GM21381 (cell line): ENCODE measurements around the gene MSLN.
"Not testable (repeated sequence)": the region's sequence is repeated elsewhere in the genome, so short reads cannot be mapped to it uniquely, and the experiment has no call there.

Experiments
- ATAC-seq: cut with Tn5 transposase; IDR thresholded peaks from one replicate; pipeline ENCODE4 v1.9.1; 2021; ENCODE audit warnings: mild to moderate bottlenecking, moderate library complexity; ENCODE audit not compliant: unreplicated experiment

MSLN gene

GRCh38 chr16:754121-754607 lies 6.4 kb upstream of the MSLN start:
- ATAC-seq: not testable (repeated sequence)

- no peak for ATAC-seq
Measured at GRCh38 chr16:754656-755055, 5.9 kb upstream of the MSLN start.

GRCh38 chr16:756428-756827 lies 4.1 kb upstream of the MSLN start:
- ATAC-seq: no peak

- ATAC-seq: no peak
Measured at GRCh38 chr16:759110-759910, 1.2 kb upstream of the MSLN start.

GRCh38 chr16:760065-760464 lies 469 bp upstream of the MSLN start:
- no peak for ATAC-seq

- no peak for ATAC-seq
Measured at GRCh38 chr16:761625-762513, 1.3 kb downstream of the MSLN start.

GRCh38 chr16:762595-763268 lies 2.2 kb downstream of the MSLN start:
- ATAC-seq: no peak

- ATAC-seq: no peak
Measured at GRCh38 chr16:763369-764183, 3.0 kb downstream of the MSLN start.

GRCh38 chr16:764184-764750 lies 3.7 kb downstream of the MSLN start:
- ATAC-seq: no peak

GRCh38 chr16:764848-765487 lies 4.4 kb downstream of the MSLN start:
- no peak for ATAC-seq

DNA sequence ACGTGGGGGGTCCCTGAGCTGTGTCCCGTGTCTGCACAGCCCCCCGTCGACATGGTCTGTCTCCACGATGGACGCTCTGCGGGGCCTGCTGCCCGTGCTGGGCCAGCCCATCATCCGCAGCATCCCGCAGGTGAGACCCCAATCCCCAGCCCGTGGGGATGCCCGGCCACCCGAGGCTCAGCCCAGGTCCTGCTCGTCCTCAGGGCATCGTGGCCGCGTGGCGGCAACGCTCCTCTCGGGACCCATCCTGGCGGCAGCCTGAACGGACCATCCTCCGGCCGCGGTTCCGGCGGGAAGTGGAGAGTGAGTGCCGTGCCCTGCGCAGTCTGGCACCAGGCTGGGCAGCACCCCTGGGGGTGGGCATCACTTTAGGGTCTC lies 4.9 kb downstream of the MSLN start:
- ATAC-seq: no peak

DNA sequence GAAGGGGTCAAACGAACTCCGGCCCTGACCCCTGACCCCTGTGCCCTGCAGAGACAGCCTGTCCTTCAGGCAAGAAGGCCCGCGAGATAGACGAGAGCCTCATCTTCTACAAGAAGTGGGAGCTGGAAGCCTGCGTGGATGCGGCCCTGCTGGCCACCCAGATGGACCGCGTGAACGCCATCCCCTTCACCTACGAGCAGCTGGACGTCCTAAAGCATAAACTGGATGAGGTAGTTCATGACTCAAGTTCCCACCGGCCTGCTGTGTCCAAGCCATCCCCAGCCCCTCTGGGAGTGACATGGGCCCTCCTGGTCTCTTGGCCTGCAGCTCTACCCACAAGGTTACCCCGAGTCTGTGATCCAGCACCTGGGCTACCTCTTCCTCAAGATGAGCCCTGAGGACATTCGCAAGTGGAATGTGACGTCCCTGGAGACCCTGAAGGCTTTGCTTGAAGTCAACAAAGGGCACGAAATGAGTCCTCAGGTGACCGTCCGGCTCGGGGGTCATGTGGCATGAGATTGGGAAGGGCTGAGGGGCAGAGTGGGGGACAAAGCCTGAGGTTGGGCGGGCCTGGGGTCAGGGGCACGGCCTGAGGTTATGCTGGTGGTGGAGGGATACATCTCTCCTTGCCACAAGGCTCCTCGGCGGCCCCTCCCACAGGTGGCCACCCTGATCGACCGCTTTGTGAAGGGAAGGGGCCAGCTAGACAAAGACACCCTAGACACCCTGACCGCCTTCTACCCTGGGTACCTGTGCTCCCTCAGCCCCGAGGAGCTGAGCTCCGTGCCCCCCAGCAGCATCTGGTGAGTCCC lies 5.7 kb downstream of the MSLN start:
- no peak for ATAC-seq

- ATAC-seq: no peak
Measured at GRCh38 chr16:766820-767640, 6.5 kb downstream of the MSLN start.

- ATAC-seq: no peak
Measured at GRCh38 chr16:767743-768235, 7.3 kb downstream of the MSLN start.

DNA sequence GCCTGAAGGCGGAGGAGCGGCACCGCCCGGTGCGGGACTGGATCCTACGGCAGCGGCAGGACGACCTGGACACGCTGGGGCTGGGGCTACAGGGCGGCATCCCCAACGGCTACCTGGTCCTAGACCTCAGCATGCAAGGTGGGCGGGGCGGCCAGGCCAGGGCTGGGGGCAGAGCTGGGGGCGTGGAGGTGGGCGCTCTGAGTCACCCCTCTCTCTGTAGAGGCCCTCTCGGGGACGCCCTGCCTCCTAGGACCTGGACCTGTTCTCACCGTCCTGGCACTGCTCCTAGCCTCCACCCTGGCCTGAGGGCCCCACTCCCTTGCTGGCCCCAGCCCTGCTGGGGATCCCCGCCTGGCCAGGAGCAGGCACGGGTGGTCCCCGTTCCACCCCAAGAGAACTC lies 7.9 kb downstream of the MSLN start:
- no peak for ATAC-seq

GRCh38 chr16:769184-769784 lies 8.8 kb downstream of the MSLN start:
- no peak for ATAC-seq

- ATAC-seq: no peak
Measured at GRCh38 chr16:769934-770333, 9.4 kb downstream of the MSLN start.
